GM12878 (cell line): ENCODE measurements around the gene SYT1. TPM values are rescaled to one million over a fixed set of nuclear protein-coding genes. Genes with fewer than 3 reads are reported as not detected.

Experiments used
- ATAC-seq: fragments of 200-7000 bp; cut with Tn5 transposase; 3 replicates; pipeline ENCODE4 v1.9.1; 2020; ENCODE audit warnings: mild to moderate bottlenecking, moderate library complexity
- BruUV-seq: library from RNA; stranded (reverse); fragments of 400-500 nt; replicated peaks from 2 replicates; lab custom pipeline; 2021; lab: Mats Ljungman, UMichigan
- CTCF ChIA-PET: fragments of 300-600 bp; sonication (Branson Sonifier 250); formaldehyde crosslinking; extraction: SDS; loops from one replicate; lab custom pipeline; 2021; ENCODE audit warnings: inconsistent platforms; lab: Yijun Ruan, JAX
- POLR2A ChIA-PET: fragments of 350-600 bp; formaldehyde crosslinking; extraction: SDS; loops from one replicate; lab custom pipeline; 2021; ENCODE audit warnings: inconsistent platforms; lab: Charles Lee
- RAD21 ChIA-PET: fragments of 300-600 bp; sonication (Branson Sonifier 250); formaldehyde crosslinking; loops from one replicate; lab custom pipeline; 2023; ENCODE audit warnings: antibody characterized with exemption; ENCODE audit not compliant: unreplicated experiment; lab: Charles Lee
- SMC1A ChIA-PET: fragments of 300-600 bp; sonication (Branson Sonifier 250); formaldehyde crosslinking; loops from one replicate; lab custom pipeline; 2023; ENCODE audit not compliant: unreplicated experiment, uncharacterized antibody; lab: Charles Lee
- DNase-seq: peaks from one replicate; pipeline ENCODE4 v3.0.0-alpha.2; 2011; ENCODE audit warnings: low read depth, low spot score
- FAIRE-seq: peaks from 3 replicates; lab custom pipeline; 2011; peaks lifted over from hg19 to GRCh38; lab: Jason Lieb, UNC
- H2AFZ ChIP-seq: 2 replicates; pipeline ENCODE4 v1.6.0; 2011; ENCODE audit warnings: low read depth, low read length, control low read depth; ENCODE audit not compliant: control insufficient read depth
- H3K27ac ChIP-seq: 2 replicates; pipeline ENCODE4 v1.5.1; 2011; ENCODE audit warnings: control low read depth; ENCODE audit not compliant: control insufficient read depth, insufficient read depth
- H3K27me3 ChIP-seq, 2 experiments: replicated peaks in 1 of 2; 2 replicates each; pipeline versions ENCODE4 v1.6.0 to v1.6.1; 2011; ENCODE audit warnings: low read length in 1 of 2; ENCODE audit not compliant: control insufficient read depth in 2 of 2, insufficient read depth in 2 of 2
- H3K36me3 ChIP-seq, 2 experiments: 2 replicates each; pipeline ENCODE4 v1.5.1; 2011; ENCODE audit warnings: low read length in 1 of 2; ENCODE audit not compliant: control insufficient read depth in 2 of 2, insufficient read depth in 2 of 2
- H3K4me1 ChIP-seq: 2 replicates; pipeline ENCODE4 v1.6.1; 2011; ENCODE audit warnings: mild to moderate bottlenecking, low read length, moderate library complexity, mixed read lengths; ENCODE audit not compliant: control insufficient read depth, insufficient read depth
- H3K4me2 ChIP-seq: 2 replicates; pipeline ENCODE4 v1.6.0; 2011; ENCODE audit warnings: control low read depth; ENCODE audit not compliant: control insufficient read depth, insufficient read depth
- H3K4me3 ChIP-seq: fragments of 200-600 bp; sonication (generic); 2 replicates; pipeline ENCODE4 v1.5.1; 2016
- H3K79me2 ChIP-seq: 2 replicates; pipeline ENCODE4 v1.6.0; 2011; ENCODE audit warnings: low read length; ENCODE audit not compliant: control insufficient read depth, insufficient read depth
- H3K9ac ChIP-seq: 2 replicates; pipeline ENCODE4 v1.8.0; 2011; ENCODE audit warnings: low read length, control low read depth, mixed read lengths; ENCODE audit not compliant: control insufficient read depth, insufficient read depth
- H3K9me3 ChIP-seq: replicated peaks from 3 replicates; pipeline ENCODE4 v1.5.1; 2011; ENCODE audit warnings: mild to moderate bottlenecking, low read length; ENCODE audit not compliant: control insufficient read depth, insufficient read depth
- H4K20me1 ChIP-seq: 2 replicates; pipeline ENCODE4 v1.6.0; 2011; ENCODE audit not compliant: control insufficient read depth, insufficient read depth
- EZH2 ChIP-seq: IDR thresholded peaks from 2 replicates; pipeline ENCODE4 v1.6.1; 2012; ENCODE audit warnings: low read depth, mild to moderate bottlenecking, control low read depth, inconsistent platforms, low read length, borderline replicate concordance; ENCODE audit not compliant: control insufficient read depth
- HDAC2 ChIP-seq: fragments of 200-600 bp; sonication (generic); IDR thresholded peaks from 2 replicates; pipeline ENCODE4 v1.6.1; 2017
- HDGF ChIP-seq: fragments of 450-650 bp; IDR thresholded peaks from 2 replicates; pipeline ENCODE4 v1.6.1; 2016; ENCODE audit warnings: antibody characterized with exemption
- JUND ChIP-seq: IDR thresholded peaks from 2 replicates; pipeline ENCODE4 v1.6.1; 2012; ENCODE audit warnings: low read depth, mild to moderate bottlenecking, low read length, improper control_type of control experiment, moderate library complexity
- MXI1 ChIP-seq: fragments of 150-350 bp; IDR thresholded peaks from 2 replicates; pipeline ENCODE4 v1.6.1; 2011; ENCODE audit warnings: low read depth, mild to moderate bottlenecking, inconsistent platforms, low read length, improper control_type of control experiment
- NR2C1 ChIP-seq: fragments of 450-650 bp; IDR thresholded peaks from 2 replicates; pipeline ENCODE4 v1.6.1; 2017; ENCODE audit warnings: antibody characterized with exemption, mild to moderate bottlenecking, moderate library complexity
- RAD21 ChIP-seq: IDR thresholded peaks from 2 replicates; pipeline ENCODE4 v1.6.1; 2011; ENCODE audit warnings: mild to moderate bottlenecking, low read depth, low read length, moderate library complexity; ENCODE audit not compliant: insufficient read depth
- RCOR1 ChIP-seq: conservative IDR thresholded peaks from 2 replicates; pipeline ENCODE4 v1.6.1; 2012; ENCODE audit warnings: low read depth, low read length, improper control_type of control experiment
- SMAD5 ChIP-seq: IDR thresholded peaks from 2 replicates; pipeline ENCODE4 v1.6.1; 2016; ENCODE audit warnings: antibody characterized with exemption, low read depth
- WRNIP1 ChIP-seq: IDR thresholded peaks from 2 replicates; pipeline ENCODE4 v1.6.1; 2011; ENCODE audit warnings: low read depth, low read length, improper control_type of control experiment, borderline replicate concordance
- WGBS: methylation state at CpG from one replicate; pipeline ENCODE4 v1.1.6; 2016; ENCODE audit warnings: low lambda C conversion rate; ENCODE audit not compliant: insufficient replicate concordance, insufficient coverage; ENCODE audit errors: missing lambda C conversion rate; 5-methylcytosine and 5-hydroxymethylcytosine counted together
- in situ Hi-C: fragments of 300-500 bp; cut with MboI; formaldehyde crosslinking; loops from 9 replicates; pipeline ENCODE4 v1.14.3; 2018; ENCODE audit warnings: mixed read lengths
- intact Hi-C: fragments of 100-400 bp; cut with micrococcal nuclease; formaldehyde crosslinking; loops from one replicate; pipeline ENCODE4 v1.14.2; 2022; ENCODE audit not compliant: unreplicated experiment
- polyA plus RNA-seq, 11 experiments: library from polyadenylated mRNA; depleted of rRNA in 4 of 11; unstranded in 6 of 11; stranded (reverse) in 5 of 11; fragments of >200 nt; fragmentation: Nextera tagmentation in 4 of 11; fragmentation: Illumina TruSeq in 1 of 11; extraction: Ambion mirVana in 4 of 11; extraction: Trizol in 1 of 11; gene quantifications; 1 replicate in 1 of 11; 2 replicates in 10 of 11; pipeline versions ENCODE4 v1.2.1 to v1.2.3, GENCODE V29; 2011 to 2016; ENCODE audit warnings: inconsistent platforms in 2 of 11, missing spikeins in 2 of 11, low read depth in 1 of 11
- total RNA-seq, 4 experiments: library from RNA; depleted of rRNA in 3 of 4; stranded (reverse); fragments of >200 nt in 3 of 4; fragmentation: Illumina TruSeq in 1 of 4; extraction: Trizol in 1 of 4; gene quantifications; 2 replicates each; pipeline versions ENCODE4 v1.2.1 to v1.2.3, GENCODE V29; 2013 to 2021
- TF ChIP-seq, protein P1 (sequence below), 3 experiments: IDR thresholded peaks in 2 of 3; conservative IDR thresholded peaks in 1 of 3; 2 replicates each; pipeline ENCODE4 v1.5.1; 2011; ENCODE audit warnings: low read depth in 3 of 3, low read length in 3 of 3, mild to moderate bottlenecking in 3 of 3, control low read depth in 2 of 3, moderate library complexity in 2 of 3, inconsistent platforms in 1 of 3, mixed read lengths in 1 of 3; ENCODE audit not compliant: control insufficient read depth in 2 of 3, insufficient read depth in 1 of 3; ENCODE audit errors: extremely low read depth in 1 of 3

SYT1 gene
- total and polyA plus RNA-seq, 10 of the 15 experiments (the other 5 are each of a cell fraction or from before 2014, with no cell fraction given), result 0.10 to 0.28 TPM; not detected in 8

- no peak for TF ChIP-seq MXI1
- no peak for TF ChIP-seq WRNIP1
- no peak for TF ChIP-seq SMAD5
- TF ChIP-seq HDGF, result no peak
- no peak for TF ChIP-seq JUND
- TF ChIP-seq RCOR1, result no peak
- no peak for TF ChIP-seq HDAC2
- TF ChIP-seq, protein P1, sequence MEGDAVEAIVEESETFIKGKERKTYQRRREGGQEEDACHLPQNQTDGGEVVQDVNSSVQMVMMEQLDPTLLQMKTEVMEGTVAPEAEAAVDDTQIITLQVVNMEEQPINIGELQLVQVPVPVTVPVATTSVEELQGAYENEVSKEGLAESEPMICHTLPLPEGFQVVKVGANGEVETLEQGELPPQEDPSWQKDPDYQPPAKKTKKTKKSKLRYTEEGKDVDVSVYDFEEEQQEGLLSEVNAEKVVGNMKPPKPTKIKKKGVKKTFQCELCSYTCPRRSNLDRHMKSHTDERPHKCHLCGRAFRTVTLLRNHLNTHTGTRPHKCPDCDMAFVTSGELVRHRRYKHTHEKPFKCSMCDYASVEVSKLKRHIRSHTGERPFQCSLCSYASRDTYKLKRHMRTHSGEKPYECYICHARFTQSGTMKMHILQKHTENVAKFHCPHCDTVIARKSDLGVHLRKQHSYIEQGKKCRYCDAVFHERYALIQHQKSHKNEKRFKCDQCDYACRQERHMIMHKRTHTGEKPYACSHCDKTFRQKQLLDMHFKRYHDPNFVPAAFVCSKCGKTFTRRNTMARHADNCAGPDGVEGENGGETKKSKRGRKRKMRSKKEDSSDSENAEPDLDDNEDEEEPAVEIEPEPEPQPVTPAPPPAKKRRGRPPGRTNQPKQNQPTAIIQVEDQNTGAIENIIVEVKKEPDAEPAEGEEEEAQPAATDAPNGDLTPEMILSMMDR (IDR thresholded peaks at IDR 0.05 in 2 of 3, conservative IDR thresholded peaks at IDR 0.05 in 1 of 3; ENCODE audit: control insufficient read depth in 2 of 3, extremely low read depth in 1 of 3, insufficient read depth in 1 of 3, low read depth in 3 of 3, low read length in 3 of 3), result peak; percentile 48 to 59 (median 58)
- TF ChIP-seq EZH2, result no peak
- peak; percentile 59 for TF ChIP-seq RAD21
- TF ChIP-seq NR2C1, result no peak
- H3K4me3 ChIP-seq, result no peak overlapping the region
- in situ Hi-C loops, result no loop called here
- DNase-seq, result no peak
- H3K9ac ChIP-seq, result no peak overlapping the region
- ChIA-PET RAD21 (interaction anchor here (1.3 kb wide), 1 partner anchor 27 kb away, joined by 3 read pairs; no protein-coding TSS in a partner anchor), POLR2A (no interaction called here), CTCF (interaction anchor here (0.7 to 1.5 kb wide), 3 partner anchors 12 to 811 kb away, joined by 3 to 4 read pairs (median 3); no protein-coding TSS in a partner anchor), SMC1A (interaction anchor here (0.6 to 2.0 kb wide), 3 partner anchors 12 to 1227 kb away, joined by 3 to 5 read pairs (median 3); no protein-coding TSS in a partner anchor)
- ATAC-seq, result peak; percentile 94
- H3K79me2 ChIP-seq, result no peaks in the 10 kb centered on the region
- no peak overlapping the region for H2AFZ ChIP-seq
- H3K9me3 ChIP-seq, result no peaks in the 10 kb centered on the region
- no peaks in the 10 kb centered on the region for H4K20me1 ChIP-seq
- H3K36me3 ChIP-seq, result no peaks in the 10 kb centered on the region
- H3K27me3 ChIP-seq, result no peaks in the 10 kb centered on the region
- 21% methylated on average over 5 of the region's 5 CpGs for WGBS
- H3K4me2 ChIP-seq, result no peak overlapping the region
- H3K4me1 ChIP-seq, result no peaks in the 10 kb centered on the region
- no peak for FAIRE-seq
- BruUV-seq, result no TSS peak
- intact Hi-C loops, result loop anchor here (2.0 to 10.0 kb wide), 2 partner anchors 903 to 1369 kb away; no protein-coding TSS in a partner anchor
- H3K27ac ChIP-seq, result no peak overlapping the region
Measured at GRCh38 chr12:79373896-79374499, 509.4 kb downstream of the SYT1 start.
